HG03442 (cell line): ENCODE data around the gene FAM171A1.

ENCODE experiments used
- ATAC-seq: cut with Tn5 transposase; IDR thresholded peaks from one replicate; pipeline ENCODE4 v1.9.1; 2021; ENCODE audit warnings: mild to moderate bottlenecking, moderate library complexity; ENCODE audit not compliant: unreplicated experiment

The FAM171A1 gene

DNA sequence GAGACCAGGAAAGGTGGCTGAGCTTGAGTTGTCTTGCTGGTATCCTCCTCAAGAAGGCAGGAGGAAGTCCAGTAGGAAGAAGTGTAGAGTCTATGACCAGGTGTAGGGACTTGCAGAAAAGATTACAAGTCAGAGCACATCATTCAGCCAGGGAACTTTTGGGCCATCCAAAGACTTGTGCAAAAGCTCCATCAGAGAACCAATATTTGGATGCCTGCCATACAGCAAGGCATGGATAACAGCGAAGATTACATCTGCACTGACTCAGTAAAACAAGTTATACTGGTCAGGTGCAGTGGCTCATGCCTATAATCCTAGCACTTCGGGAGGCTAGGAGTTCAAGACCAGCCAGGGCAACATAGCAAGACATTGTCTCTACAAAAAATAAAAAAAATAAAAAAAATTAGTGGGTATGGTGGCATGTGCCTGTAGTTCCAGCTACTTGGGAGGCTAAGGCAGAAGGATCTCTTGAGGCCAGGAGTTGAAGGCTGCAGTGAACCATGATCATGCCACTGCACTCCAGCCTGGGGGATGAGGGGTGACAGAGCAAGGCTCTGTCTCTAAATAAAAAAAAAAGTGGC lies 189.4 kb downstream of the FAM171A1 start:
- ATAC-seq: no peak

DNA sequence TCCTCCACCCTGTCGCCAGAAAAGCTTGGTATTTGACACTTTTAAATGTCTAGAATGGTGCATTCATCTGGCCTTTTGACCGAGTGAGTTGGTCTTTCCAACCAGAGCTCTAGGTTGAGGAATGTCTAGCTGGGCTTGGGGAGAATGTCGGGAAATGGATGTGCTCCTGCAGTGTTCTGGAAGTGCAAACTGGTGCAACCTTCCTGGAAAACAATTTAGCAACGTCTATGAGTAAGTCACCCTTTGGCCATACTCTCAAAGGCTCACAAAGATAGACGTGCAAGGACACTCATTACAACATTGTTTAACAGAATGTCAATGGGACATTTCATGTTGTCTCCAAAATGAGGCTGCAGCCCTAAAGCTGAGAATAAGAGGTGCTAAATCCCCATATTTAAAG lies 190.4 kb downstream of the FAM171A1 start:
- ATAC-seq: no peak

DNA sequence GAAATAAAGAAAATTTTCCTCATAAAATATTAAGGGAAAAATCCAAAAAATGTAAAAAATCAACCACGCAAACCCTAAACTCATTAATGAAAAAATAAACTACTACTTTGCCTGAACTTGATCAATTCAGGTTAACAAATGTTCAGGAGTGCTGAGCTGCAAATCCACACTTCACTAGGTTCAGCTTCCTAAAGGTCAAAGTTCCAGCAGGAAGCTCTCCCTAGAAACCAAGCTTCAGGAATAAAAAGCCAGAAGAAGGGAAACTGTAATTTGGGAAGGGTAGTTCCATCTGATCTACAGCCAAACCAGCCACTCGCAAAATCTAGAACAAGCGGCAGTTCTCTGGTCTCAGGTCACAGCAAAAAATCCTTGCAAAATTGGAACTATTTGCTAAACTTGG lies 194.8 kb downstream of the FAM171A1 start:
- ATAC-seq: no peak

DNA sequence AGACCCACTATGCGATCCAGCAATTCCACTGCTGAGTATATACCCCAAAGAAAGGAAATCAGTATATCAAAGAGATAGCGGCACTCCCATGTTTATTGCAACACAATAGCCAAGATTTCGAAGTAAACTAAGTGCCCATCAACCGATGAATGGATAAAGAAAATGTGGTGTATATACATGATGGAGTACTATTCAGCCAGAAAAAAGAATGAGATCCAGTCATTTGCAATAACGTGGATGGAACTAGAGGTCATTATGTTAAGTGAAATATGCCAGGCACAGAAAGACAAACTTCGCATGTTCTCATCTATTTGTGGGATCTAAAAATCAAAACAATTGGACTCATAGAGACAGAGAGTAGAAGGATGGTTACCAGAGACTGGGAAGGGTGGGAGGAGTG lies 195.5 kb downstream of the FAM171A1 start:
- no peak for ATAC-seq

DNA sequence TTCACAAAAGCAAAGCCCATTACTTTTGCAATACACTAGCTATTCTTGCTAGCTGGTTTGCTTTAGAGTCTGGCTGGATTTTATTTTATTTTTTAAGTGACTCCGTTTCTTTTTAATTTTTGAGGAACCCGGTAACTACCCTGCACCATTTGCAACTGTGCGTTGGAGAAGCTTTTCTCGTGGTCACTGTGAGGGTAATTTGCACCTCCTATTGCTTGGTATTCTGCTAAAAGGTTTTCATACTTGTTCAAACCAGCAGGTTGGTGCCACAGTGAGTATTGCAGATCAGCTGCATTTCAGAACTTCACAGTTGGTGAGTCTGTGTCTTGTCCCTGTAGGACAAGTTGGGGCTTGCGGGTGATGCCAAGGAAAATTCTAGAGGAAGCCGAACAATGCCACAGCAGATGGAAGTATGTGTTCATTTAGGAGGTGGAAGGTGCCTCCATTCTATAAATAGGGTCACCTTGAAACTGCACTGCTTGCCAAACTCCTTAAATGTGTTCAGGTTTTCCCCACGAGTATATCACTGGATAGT lies 198.7 kb downstream of the FAM171A1 start:
- ATAC-seq: no peak

DNA sequence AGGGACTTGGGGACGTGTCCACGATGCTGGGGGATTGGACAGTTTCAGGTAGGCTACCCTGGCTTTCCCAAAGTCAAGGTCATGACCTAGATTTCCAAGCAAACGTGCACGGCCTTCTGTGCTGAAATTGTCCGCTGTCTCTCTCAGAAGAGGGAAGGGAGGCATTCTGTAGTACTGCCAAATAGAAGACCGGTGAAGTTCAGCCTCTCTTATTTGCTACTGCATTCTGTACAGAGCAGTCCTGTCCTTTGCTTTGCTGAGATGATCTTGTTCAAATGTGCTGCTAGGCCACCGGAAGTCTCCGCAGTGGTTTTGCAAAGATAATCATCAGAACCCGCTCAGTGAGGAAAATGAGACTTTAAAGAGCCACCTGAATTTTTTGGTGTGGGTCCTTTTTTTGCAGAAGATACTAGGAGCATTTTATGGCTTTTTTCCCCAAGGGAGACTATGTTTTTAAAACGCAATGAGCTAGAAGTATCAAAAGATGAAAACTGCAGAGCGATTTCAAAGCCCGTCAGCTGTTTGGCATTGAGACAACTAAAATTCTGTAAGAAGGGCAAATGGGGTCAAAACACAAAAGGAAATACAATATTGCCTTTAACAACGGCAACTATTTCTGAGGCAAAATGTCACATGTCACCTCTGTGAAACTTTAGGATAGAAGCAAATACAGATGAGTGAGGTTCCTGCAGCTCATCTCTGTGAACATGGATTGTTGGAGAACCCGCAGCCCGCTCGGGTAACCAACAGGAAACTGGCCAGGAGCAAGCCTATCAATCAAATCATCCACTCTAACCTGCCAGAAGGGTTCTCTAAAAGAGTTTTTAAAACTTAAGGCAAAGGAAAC lies 201.3 kb downstream of the FAM171A1 start:
- no peak for ATAC-seq

DNA sequence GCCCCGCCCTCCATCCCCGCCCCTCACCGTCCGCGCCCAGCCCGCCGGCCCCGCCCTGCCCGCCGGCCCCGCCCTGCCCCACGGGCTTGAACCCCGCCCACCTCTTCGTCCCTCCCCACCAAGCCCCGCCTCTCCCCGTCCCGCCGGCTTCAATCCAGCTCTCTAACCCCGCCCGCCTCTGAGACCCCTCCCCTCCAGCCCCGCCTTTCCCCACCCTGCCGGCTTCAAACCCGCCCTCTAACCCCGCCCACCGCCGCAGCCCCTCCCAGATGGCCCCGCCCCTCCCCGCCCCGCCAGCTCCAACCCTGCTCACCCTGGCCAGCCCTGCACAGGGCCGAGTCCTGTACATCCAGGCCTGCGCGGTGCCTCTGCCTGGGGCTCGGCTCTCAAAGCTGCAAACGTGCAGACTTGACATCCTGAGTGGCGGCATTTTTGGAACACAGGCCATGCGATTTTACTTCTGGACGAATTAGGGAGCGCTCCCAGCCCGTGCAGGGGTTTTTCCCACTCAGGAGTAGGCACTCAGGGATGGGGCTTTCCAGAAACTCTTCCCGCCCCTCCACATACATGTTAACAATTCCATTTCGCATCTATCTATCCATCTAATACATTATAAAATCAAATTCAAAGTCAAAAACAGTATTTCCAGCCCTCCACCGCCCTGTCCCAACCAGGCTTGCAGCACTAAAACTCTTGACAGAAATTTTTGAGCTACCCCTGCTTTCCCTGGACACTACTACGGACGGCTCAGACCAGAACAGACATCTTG lies 202.1 kb downstream of the FAM171A1 start:
- ATAC-seq: peak; percentile 41

DNA sequence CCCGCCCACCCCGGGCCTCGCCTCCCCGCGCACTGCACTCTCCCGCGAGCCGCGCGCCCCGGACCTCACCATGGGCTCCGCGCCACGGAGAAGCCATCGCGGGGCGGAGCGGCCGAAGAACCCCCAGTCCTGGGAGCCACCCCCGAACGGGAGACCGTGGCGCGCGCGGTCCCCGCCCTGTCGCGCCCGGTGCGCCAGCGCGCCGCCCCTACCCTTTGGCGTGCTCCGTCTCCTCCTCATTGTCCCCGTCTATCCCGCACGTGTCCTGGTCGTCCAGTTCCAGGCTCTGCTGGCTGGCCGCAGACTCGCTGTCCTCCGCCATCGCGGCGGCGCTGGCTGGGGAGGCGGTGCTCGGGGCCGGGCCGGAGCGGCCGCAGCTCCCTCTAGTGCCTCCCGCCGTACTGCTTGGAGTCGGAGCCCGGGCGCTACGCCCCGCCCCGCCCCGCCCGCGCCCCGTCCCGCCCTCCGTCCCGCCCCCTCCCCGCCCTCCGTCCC lies 202.8 kb downstream of the FAM171A1 start, which contains the start of gene NMT2:
Gene NMT2, minus strand, starts transcription at position 403 of the 495 bp plus-strand sequence. Its CDS starts 81 bp downstream, at position 322.
- ATAC-seq: peak; percentile 85

DNA sequence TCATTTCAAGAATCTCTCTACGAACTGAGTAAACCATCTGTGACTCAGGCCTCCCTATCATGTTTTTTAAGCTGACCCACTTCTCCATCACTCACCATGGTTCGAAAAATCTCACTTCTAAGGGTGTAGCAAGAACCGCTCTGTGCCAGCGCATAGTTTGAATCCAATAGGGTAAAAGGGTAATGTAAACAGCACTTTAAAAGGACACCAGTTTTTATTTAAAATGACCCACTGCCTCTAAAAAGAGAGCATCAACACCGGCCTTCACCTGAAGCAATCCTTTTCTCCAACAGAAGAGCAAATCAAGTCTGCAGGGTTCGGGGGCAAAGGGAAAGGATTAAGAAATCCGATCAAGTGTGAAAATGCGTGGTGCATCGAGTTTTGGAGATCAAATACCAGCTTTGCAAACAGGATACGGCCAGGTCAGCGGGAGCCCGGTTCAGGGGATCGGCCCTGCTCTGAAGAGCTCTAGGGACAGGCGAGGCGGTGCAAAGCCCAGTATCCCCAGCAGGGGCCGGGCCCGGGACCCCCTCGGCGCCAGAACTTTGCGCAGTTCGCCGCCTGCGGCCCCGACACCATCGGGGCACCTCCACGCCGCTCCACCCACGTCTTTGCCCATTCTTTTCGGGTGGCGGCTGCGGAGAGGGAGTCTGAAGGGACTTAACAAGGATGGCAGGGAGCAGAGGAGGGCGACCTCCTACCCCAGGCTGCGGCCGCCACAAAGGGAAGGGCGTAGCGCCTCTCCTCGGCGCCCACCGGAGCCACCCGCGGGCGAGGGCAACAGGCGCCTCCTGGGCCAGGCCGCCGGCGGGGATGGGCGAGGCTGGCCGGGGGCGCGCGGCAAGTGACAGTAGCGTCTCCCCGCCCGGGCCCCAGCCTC lies 203.4 kb downstream of the FAM171A1 start:
- peak; percentile 31 for ATAC-seq

DNA sequence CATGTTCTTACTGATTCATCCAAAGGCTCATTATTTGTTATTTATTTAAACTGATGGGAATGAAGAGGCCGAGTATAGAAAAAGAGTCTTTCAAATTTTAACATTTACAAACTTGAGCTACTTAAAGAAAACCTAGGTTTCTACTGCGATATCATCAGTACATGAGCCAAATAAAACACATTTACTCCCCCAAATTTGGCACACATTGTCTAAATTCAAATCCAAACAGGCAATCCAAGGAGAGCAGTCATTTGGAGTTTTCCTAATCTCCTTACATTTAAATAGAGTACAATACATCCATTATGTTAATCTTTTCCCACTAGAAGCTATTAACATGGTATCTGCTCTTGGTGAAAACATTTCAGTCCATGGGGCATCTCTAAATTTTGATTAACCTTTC lies 204.8 kb downstream of the FAM171A1 start:
- no peak for ATAC-seq

DNA sequence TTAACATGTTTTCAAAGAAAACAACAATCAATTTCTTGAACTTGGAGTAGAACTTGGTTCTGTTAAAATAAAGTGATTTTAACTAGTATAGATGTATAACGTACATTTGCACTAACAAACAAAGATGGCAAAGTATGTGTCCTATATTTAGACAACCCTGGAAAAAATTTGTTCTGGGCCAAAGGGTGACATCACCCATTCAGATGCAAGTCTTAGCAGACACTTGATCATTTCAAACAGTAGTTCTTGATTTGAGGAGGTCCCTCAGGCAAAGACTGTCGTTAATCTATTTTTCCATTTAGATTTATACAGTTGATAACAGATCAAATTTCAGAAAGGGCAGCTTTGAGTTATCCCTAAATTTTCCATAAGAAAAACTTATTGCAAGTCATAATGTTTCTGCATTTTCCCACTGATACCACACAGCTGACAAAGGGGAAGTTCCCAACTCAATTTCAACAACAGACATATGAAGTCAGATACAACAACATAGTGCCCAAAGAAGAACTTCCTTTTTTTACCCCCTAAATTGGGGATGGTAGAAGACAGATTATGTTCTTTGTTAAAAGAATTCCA lies 207.7 kb downstream of the FAM171A1 start:
- ATAC-seq: no peak
